DMS153 treated with DMSO at 0.1 percent for 48 hours (cell line): ENCODE results near the gene BPIFB1.

Source experiments
- DNase-seq: peaks from one replicate; lab custom pipeline; 2025; ENCODE audit not compliant: unreplicated experiment; lab: John Stamatoyannopoulos, UW

The BPIFB1 gene

DNA sequence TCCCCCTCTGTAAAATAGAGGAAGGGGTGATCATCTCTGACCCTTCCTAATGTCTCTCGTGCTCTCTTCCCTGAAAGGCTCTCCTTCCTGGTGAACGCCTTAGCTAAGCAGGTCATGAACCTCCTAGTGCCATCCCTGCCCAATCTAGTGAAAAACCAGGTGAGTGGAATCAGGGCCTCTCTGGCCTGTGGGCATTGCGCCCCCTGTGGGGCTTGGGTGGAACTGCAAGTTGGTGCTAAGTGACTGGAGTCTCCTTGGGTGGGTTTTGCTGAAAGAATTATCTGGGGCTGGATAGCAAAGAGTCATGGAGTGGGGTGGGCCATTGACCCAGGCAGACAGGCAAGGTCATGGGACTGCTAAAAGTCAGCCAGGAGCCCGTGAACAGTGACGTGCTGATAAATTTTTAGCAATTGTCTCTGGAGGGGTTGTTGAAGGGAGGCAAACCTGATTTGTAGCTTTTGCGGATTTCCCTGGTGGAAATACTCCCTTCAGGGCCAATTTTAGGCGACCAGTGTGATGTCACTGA lies 8.9 kb downstream of the BPIFB1 start:
- peak; percentile 6 for DNase-seq

DNA sequence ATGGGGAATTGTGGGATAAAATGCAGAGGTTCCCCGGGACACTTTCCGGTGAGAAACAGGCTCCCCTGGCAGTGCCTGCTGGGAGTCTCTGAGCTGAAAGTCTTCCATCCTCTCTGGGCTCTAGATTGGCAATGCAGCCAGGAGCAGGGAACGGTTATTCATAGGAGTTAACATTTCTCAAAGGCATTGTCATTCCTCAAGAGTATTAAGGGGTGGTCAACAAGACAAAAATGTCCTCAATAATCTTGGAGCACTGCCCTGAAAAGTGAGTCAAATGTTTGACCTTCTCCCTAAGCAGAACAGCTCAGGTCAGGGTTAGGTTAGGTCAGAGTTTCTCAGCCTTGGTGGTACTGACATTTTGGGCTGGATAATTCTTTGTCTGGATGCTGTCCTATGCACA lies 13.2 kb downstream of the BPIFB1 start:
- no peak for DNase-seq

DNA sequence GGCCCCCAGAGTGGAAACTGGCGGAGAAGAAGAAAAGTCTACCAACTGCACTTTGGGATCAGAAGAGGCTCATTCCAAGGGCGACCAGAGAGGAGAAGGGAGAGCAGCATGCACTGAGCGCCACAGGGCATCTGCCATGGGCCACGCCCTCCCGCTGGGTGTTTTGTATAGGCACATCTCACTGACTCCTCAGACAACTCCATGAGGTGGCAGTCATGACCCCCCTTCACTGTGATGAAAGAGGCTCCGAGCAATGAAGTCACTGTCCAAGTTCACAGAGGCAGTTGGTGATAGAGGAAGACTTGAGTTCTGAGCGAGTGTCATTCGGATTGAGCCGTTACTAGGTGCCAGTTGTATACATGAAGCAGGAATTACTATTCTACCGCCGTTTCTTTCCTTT lies 15.4 kb downstream of the BPIFB1 start:
- DNase-seq = no peak

DNA sequence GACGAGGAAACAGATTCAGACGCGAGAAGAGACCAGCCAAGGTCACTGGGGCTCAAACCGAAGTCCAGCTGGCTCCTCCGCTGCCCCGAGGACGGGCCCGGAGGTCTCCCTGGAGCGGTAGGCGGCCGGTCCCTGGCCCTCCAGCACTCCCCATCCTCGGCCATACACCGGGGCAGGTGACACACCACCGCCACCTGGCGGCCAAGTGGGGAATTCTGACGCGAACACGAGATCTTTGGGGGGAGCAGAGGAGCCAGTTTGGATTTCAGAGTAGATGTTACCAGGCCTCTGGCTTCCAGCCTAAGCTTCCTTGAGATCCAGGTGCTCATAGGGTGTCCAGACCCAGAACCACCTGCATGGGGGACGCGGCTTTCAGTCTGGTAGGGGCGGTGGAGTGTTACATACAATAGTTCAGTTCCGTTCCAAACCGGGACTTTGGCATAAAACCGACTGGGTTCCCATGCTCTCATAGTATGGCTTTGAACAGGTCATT lies 16.1 kb downstream of the BPIFB1 start:
- peak; percentile 2 for DNase-seq

DNA sequence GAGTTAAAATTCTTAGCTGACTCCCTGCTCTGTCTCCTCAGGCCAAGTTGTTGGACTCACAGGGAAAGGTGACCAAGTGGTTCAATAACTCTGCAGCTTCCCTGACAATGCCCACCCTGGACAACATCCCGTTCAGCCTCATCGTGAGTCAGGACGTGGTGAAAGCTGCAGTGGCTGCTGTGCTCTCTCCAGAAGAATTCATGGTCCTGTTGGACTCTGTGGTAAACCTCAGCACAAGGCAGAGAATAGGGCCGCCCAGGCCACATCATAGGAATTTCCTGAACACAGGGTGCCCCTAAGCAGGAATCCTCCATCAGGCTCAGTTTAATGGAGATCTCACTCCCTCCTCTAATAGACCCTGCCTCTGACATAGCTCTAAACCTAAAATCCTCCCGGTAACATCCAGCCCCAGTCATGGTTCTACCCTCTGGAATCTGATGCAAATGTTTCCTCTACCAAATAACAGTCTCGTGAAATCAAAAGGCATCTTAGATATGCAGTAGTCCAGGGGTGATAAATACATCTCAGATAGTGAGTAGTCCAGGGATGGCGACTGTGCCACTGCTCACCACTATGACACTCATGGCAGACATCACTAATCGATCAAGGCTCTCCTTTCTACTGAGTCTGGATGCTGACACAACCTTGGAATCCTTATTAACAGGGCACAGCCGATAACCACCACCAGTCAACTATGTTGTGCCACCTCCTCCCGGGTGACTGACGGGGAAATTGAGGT lies 18.3 kb downstream of the BPIFB1 start:
- no peak for DNase-seq

DNA sequence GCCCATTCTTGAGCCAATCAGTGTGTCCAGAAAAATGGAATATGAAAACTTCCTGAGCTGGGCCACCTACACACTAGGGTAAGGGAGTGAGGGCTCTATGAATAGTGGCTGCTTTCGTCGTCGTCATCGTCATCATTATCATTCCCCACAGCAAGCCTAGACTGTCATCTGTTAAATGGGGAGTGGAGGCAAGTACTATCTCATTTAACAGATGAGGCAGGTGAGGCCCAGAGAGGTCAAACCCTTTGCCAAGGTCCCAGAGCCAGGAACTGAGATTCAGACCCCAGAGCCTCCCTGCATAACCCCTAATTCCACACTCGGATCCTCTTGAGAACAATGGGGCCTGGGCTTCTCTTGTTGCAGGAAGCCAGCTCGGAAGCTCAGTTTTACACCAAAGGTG lies 20.6 kb downstream of the BPIFB1 start:
- DNase-seq = no peak

DNA sequence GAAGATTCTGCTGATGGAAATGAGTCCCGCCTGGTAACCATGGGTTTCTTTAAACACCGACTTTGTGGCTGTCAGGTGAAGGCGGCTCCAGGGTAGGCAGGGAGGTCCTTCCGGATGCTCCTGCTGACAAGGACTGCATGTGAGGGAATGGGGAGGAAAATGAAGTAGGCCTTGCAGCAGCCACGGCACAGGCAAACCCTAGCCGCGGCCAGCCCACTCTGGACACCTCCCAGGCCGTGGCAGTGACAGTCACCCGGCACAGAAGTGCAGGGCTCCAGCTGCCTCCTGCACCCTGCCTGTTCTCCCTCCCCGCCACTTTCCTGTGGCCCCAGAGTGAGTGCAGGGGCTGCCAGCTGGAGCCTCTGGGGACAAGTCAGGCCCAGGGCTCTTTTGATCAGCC lies 21.0 kb downstream of the BPIFB1 start:
- no peak for DNase-seq

DNA sequence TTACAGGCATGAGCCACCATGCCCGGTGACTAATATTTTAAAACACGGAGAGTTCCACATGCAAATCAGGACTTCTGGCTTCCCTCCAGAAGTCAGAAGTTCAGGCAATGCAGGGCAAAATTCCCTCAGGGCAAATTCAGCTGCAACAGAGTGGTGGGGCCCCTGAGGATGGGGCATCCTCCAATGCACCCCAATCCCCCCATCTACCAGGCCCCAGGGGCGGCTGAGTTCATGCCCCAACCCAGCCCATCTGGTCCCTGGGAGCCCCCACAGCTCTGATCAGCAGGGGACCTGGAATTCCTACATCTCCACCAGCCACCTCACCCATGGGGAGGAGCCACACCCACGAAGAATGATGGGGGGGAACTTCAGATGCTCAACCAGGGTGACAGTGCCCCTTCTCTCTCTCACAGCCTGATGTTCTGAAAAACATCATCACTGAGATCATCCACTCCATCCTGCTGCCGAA lies 22.6 kb downstream of the BPIFB1 start:
- DNase-seq = no peak

DNA sequence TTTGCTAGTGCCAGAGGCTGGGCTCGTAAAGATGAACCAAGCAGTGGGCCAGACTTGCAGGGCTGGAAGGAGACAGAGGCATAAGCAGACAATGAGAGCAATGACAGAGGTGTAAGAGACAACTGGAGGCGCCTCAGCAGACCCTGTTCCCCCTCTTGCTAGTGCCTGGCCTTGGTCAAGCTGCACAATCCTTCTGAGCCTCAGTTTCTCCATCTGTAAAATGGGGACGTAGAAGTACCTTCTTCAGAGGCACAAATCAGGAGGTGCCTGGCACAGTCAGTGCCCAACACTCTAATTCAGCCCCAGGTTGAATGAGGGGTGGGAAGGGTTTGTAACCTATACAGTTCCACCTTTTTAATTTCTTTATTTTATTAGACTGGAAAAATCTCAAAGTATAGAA lies 23.2 kb downstream of the BPIFB1 start:
- no peak for DNase-seq

DNA sequence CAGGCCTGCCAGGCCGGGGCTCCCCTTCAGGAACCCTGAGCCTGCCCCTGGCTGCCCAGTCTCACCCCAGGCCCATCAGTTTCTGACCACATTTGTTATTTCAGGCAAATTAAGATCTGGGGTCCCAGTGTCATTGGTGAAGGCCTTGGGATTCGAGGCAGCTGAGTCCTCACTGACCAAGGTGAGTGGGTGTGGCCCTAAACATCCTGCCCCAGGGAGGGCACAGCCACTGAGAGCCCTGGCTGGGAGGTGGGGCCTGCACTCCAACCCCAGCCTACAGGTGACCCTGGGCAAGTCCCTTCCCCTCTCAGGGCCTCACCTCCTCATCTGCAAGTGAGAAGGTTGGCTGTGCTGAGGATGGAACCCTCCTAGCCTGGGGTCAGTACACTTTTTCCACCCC lies 23.8 kb downstream of the BPIFB1 start:
- DNase-seq = no peak

DNA sequence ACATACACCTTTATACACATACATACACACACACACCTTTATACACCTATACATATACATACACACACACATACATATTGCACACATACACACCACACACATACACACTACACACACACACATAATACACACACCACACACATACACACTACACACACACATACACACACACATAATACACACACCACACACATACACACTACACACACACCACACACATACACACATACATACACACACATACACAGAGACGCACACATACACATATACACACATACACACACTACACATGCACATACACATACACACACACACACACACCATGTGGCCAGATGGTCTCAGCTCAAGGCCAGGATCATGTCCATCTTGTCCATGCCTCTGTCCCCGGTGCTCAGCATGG lies 25.7 kb downstream of the BPIFB1 start:
- no peak for DNase-seq

DNA sequence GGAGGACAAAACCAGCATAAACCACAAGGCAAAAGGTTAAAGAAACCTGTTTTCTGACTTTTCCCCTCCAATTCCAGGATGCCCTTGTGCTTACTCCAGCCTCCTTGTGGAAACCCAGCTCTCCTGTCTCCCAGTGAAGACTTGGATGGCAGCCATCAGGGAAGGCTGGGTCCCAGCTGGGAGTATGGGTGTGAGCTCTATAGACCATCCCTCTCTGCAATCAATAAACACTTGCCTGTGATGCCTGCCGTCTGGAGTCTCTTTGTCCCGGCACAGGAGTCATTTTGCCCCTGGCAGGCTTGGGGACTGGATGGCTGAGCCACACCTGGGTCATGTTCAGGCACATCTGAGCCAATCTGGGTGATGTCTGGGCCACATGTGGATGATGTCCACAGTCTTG lies 26.6 kb downstream of the BPIFB1 start:
- no peak for DNase-seq

DNA sequence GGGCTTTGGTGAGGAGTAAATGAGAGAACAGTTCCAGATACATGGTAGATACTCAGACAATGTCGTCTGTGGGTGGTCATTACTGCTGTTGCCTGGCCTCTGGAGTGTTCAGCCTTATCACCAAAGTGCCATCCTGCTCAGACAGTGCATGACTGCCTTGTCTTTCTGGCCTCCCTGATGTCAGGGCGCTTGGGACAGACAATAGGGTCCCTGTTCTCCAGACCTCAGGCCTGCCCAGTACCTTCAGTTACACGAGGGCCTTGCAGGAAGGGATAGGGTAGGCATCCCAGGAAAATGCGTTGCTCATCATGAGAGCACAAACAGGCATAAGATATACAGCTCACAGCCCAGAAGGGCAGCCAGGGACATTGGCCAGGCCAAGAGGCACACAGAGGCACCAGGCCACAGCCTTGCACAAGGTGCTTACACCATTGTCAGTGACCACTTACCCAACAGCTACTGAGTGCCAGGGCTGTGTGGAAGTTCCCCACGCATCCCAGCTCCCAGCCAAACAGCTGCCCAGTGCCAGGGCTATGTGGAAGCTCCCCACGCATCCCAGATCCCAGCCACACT lies 27.4 kb downstream of the BPIFB1 start:
- no peak for DNase-seq

DNA sequence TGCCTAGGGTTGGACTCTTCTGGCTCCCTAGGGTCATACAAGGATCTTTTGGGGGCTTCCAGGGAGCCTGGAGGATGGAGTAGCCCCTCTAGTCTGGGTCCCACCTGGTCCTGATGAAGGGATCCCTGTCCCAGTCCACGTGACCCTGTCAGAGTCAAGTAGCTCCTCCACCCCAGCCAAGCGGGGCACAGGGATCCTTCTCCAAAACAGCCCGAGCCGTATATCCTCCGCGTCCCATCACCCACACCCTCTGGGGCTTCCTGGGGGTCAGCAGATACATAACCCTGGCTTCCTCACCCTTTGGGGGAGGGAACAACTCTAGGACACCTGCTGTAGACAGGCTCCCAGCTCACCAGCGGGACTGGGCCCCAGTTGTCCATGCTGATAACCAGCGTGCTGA lies 28.0 kb downstream of the BPIFB1 start:
- DNase-seq = no peak

DNA sequence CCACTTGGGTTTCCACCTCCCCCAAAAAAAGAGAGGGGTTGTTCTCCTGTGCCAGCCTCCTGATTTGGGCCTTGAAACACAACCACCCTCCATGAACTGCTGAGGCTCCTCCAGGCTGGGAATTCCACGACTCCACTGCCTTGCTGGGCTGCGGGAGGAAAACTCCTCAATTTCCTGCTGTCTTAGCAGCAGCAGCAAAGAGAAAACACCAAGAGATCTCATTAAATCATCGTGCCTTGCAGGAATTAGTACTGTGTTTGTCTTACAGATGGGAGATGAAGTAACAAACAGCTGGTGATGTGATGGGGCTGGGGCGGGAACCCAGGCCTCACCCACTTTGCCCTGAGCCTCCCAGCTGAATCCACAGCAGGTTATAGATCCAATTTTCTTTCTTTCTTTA lies 29.0 kb downstream of the BPIFB1 start:
- no peak for DNase-seq

DNA sequence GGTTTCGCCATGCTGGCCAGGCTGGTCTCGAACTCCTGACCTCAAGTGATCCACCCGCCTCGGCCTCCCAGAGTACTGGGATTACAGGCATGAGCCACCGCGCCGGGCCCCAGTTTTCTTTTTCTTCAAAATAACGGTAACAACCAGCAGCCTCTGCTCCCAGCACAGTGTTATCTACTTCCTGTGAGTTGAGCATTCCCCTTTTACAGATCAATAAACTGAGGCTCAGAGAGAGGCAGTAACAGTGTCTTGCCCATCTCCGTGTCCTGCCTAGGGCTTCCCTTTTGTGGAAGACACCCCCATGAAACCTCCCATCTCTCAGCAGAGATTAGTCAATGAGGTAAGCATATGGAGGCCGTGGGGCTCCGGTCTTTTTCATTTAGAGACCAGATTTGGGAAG lies 29.6 kb downstream of the BPIFB1 start:
- DNase-seq = no peak

DNA sequence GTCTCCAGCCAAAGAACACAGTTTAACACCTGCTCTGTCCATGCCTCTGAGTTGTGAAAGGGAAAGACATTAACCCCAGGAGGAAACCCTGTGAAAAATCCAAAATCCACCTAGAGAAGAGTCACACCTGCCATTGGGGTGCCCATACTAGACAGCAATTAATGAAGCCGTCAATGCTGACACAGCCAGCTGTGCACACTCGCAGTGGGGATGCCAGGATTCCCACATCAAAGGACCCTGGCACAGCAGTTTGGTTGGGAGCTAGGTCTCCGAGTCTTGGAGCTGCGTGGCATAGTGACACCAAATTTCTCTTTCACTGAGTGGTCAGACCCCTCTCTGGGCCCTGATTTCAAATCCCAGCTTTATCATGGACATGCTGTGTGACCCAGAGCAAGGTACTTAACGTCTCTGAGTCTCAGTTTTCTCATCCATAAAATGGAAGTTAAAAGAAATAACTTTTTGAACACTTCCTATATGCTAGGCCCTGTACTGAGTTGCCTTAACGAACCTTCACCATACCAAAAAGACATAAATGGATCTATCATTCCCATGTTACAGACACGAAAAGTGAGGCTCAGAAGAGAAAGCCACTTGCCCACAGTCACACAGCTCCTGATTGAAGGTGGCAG lies 30.8 kb downstream of the BPIFB1 start:
- DNase-seq = no peak

DNA sequence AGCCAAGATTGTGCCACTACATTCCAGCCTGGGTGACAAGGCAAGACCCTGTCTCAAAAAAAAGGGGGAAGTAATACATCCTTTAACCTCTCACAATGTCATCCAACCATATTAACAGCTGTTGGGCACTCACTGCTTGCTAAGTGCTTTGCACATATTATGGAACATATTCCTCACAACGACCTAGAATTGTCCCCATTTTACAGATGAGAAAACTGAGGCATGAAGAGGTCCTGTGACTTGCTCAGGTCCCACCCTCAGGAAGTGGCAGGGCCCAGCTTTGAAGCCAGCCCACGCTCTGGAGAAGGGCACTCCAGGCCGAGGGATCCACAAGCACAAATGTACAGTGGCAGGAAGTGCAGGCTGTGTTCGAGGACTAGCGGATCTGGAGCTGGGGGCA lies 33.3 kb downstream of the BPIFB1 start:
- DNase-seq = no peak

DNA sequence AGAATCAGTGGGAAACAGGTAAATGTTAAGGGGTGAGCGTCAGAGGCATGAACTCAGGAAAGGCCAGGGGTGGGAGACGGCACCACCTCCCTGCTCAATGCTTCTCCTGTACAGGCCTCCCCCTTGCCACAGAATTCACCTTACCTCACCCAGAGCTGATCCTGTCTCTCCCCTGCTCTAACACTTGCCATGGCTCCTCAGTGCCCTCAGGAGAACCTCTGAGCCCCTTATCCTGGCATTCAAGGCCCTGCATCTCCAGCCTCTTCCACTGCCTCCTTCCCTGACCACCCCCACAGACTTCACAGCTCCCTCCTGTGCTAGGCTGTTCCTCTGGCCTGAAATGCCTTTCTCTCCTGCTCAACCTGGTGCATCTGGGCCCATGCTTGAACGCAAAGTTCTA lies 33.9 kb downstream of the BPIFB1 start:
- no peak for DNase-seq

DNA sequence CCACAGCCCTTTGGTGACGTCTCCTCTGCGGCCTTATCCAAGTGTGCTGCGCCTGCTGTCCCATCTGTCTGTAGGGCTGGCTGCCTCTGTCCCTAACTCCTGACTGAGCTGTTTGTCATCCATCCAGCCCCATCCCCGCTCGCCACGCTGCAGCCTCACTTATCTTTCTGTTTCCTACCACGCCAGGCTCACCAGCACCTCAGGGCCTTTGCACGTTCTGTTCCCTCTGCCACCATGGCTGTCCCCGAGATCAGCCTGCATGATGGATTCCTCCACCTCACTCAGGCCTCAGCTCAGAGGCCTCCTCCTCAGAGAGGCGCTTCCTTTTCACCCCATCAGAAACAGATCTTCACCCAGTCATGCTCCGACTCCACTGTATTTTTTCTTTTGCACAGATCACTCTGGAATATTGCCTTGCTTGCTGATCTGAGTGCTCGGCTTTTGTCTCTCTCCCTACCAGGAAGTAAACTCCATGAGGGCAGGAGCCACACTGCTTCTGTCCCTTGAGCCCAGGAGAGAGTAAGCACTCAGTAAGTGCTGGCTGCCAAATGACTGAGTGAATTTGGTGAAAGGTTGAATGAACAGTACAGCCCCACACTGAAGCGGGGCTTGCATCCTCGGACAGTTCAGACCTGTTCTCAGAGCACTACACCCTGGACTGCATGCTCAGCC lies 34.5 kb downstream of the BPIFB1 start:
- DNase-seq = no peak

DNA sequence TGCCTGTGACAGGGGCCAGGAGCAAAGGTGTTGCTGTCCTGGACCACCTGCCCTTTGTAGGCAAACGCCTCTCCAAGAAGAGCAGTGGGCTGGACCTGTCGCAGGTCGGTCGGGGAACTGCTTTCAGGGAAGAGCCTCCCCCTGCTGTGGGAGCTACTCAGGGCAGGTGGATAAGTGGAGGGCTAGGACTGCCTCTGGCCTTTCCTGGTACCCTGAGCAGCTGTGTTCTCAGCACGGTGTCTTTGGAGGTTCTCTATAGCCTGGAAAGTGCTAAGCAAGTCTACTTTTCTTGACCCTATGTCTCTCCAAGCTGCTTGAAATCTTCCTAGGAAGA lies 35.0 kb downstream of the BPIFB1 start:
- no peak for DNase-seq

DNA sequence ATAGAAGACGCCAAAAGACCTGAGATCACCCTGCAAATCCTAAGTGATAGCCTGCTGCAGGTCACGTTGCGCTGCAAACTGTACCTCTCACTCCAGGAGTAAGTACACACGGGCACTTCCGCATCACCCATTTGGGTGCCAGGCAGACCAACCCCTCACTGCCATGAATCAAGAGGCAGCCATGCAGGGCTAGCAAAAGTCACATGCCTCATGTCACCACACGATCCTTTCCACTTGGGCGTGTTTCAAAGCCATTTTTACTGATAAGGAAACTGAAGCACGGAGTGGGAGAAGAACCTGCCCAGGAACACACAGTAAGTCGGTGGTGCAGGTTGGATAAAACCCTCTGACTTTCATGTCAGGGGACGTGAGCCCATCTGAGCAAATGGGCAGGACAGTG lies 37.0 kb downstream of the BPIFB1 start:
- no peak for DNase-seq
